ENCODE results near the gene FGF5. TPM values are rescaled to one million over a fixed set of nuclear protein-coding genes. Genes with fewer than 3 reads are reported as not detected.
"Not testable (repeated sequence)": the region's sequence is repeated elsewhere in the genome, so short reads cannot be mapped to it uniquely, and the experiment has no call there.

FGF5 gene, protein sequence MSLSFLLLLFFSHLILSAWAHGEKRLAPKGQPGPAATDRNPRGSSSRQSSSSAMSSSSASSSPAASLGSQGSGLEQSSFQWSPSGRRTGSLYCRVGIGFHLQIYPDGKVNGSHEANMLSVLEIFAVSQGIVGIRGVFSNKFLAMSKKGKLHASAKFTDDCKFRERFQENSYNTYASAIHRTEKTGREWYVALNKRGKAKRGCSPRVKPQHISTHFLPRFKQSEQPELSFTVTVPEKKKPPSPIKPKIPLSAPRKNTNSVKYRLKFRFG
- polyA plus RNA-seq (ENCODE audit: insufficient read depth in 1 of 5, insufficient read length in 5 of 5, low replicate concordance in 1 of 5) = under 1 TPM in 2 of 5 donors, not detected in 3; 0.03 to 0.04 TPM
- long read RNA-seq, donor 1 = 0 reads
- long read RNA-seq, donor 2 = 0 reads
- long read RNA-seq, donor 3 = 0 reads
- long read RNA-seq, donor 4 = 0 reads
- long read RNA-seq, donor 5 = 0 reads
- long read RNA-seq, donor 6 = 0 reads
- long read RNA-seq, donor 7 = 0 reads
- long read RNA-seq, donor 8 = 0 reads

- DNase-seq = no peak
Measured at GRCh38 chr4:80266253-80266901, at the start of gene FGF5. Gene FGF5 (plus strand): TSS chr4:80266664. CDS start chr4:80266825, 161 bp downstream.

GRCh38 chr4:80219301-80220025, 47.0 kb upstream of the FGF5 start:
- no peak for DNase-seq

DNA sequence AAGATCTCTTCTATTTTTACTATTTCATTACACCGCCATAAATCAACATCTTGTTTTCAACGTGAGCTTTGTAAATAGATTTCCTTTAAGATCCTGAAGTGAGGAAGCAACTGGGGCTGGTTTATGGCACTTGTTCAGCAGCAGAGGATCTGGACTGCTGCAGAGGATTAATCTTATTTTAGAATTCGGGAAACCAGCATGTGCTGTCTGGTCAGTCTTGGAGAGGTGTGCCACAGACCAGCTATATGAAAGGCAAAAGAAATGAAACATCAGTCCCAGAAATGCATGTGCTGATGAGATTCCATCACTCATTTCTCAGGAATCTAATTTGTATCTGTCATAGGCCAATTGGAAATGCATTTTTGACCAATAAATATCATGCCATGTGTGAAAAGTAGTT, 45.8 kb upstream of the FGF5 start:
- DNase-seq = no peak

GRCh38 chr4:80221161-80221560, 45.3 kb upstream of the FGF5 start:
- DNase-seq = no peak

- DNase-seq = no peak
Measured at GRCh38 chr4:80225595-80225994, 40.9 kb upstream of the FGF5 start.

GRCh38 chr4:80226094-80226493, 40.4 kb upstream of the FGF5 start:
- DNase-seq = no peak

- no peak for DNase-seq
Measured at GRCh38 chr4:80228460-80228859, 38.0 kb upstream of the FGF5 start.

GRCh38 chr4:80229128-80229527, 37.3 kb upstream of the FGF5 start:
- no peak for DNase-seq

GRCh38 chr4:80229590-80229989, 36.9 kb upstream of the FGF5 start:
- DNase-seq = no peak

- no peak for DNase-seq
Measured at GRCh38 chr4:80231180-80231579, 35.3 kb upstream of the FGF5 start.

- no peak for DNase-seq
Measured at GRCh38 chr4:80232707-80233370, 33.6 kb upstream of the FGF5 start.

DNA sequence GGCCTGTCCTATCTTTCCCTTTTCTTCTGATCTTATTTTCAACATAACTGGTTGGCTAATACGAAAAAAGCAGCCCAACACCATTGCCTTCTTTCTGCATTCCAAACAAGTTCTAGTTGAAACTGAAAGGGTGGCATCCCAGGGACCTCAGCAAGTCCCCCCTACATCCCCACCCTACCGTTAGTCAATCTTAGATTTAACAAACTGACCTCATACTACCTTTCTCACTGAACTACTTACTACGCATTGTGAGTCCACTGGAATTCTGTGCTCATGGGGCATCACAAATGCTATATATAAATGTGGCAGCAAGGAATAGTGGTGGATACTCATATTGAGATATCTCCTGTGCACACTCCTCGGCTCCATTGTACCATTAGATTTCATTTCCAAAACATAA, 33.1 kb upstream of the FGF5 start:
- no peak for DNase-seq

- no peak for DNase-seq
Measured at GRCh38 chr4:80235451-80235850, 31.0 kb upstream of the FGF5 start.

DNA sequence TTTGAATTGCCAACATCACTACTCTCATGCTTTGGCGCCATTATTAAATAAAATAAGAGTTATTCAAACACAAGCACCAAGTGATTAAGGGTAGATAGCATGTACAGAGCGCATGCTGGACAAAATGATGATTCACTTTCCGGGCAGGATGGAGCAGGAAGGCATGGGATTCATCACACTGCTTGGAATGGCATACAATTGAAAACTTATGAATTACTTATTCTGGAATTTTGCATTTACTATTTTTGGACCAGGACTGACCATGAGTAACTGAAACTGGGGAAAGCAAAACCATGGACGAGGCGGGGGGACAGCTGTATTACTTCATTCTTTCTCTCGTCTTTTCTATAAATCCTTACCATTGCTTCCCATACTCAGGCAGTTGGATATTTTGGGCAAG, 28.5 kb upstream of the FGF5 start:
- DNase-seq = no peak

DNA sequence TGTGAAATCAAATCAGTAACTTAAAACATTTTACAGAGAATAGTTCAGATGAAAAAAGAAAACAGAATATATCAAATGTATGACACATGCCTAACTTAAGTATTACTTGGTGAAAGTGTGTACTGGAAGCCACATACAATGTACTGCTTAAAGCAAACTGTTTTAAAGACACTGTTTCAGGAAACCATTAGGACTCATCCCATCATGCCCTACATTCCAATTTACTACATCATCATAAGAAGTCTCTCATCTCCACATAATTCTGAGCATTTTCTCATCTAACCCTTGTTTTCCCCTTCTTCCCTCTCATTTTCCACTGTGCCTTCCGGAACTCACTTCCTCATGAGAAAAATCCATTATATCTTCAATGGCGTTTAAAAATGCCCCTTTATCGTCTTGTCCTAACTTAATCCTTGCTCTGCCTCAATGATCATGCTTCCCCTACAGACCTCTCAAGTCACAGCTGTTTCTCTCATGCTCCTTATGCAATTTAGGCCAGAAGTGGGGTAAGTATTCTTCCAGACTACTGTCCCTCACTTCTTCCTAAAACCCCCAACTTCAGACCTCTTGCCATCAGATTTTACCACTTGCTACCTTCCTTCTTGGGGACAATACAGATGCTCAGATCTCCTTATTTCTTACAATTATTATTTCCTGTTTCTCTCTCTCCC, 26.8 kb upstream of the FGF5 start:
- no peak for DNase-seq

DNA sequence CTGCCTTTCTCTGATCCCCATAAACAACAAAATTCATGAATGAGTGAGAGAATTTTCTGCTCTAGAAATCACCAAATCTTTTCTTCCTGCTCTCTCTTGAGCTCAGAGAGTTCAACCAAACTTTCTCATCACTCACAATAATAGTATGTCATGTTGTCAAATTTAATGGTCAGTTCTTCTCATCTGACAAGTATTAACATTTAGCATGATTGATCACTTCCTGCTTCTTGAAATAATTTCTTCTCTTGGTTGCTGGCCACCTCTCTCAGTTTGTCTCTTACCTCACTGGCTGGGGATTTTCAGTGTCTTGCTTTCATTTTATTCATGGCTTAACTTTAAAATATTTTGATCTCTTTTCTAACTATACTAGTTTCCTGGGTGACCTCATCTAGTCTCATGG, 25.5 kb upstream of the FGF5 start:
- no peak for DNase-seq

DNA sequence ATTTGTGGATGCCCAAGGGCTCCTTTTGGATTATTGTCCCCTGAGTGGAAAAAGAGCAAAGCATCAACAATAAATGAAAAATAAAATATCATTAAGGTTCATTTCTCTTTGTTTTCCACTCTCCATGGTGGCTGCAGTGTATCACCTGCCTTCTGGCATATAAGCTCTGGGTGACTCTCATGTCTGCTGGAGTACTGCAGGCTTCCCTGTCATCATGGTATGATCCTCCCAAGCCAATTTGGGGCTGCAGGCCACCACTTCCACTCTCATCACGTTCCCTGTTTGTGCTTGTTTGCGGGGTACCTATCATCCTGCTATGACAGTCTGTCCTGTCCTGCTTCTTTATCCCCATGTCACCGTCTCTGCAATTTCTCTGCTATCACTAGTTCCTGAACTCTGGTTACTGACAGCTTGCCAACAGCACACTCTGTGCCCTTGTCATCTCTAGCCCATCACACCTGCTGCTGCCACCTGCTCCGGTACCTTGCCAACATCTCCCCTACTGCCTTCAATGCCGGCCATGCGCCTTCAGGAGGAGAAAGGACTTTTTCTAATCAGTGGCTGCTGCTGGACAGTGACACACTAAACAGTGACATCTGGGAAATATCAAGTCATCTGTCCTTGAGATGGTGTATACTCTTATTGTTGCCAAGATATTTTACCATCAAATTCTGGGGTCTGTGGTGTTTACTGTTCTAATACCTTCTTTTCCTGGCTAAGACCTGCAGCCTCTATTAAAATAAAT, 23.0 kb upstream of the FGF5 start:
- no peak for DNase-seq

GRCh38 chr4:80247484-80247883, 19.0 kb upstream of the FGF5 start:
- not testable (repeated sequence) for DNase-seq

- DNase-seq = no peak
Measured at GRCh38 chr4:80249144-80249543, 17.3 kb upstream of the FGF5 start.

GRCh38 chr4:80252427-80252826, 14.0 kb upstream of the FGF5 start:
- no peak for DNase-seq

DNA sequence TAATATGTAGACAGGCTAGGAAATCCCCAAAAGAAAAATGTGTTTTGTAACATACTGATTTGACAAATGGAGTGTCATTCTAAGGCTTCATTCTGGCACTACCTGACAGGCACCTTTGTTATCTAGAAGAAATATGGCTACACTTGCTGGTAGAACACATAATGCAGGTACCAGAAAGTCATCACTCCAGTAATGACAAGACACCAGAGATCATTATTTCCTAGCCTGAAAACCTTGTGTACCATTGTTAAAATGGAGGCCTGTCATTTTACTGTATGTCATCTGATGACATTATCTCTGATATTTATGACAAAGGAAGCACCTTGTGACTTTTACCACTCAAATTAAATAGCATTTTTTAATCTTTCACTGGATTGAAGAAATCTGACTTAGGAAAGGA, 13.5 kb upstream of the FGF5 start:
- DNase-seq = no peak

Data from right lung (tissue), 10 donors.